Transverse colon (tissue), 4 donors: ENCODE results near the gene ZNF740. TPM values are rescaled to one million over a fixed set of nuclear protein-coding genes. Genes with fewer than 3 reads are reported as not detected.
A peak's percentile ranks its signal among the peaks of the same experiment; 100 is the strongest.

ENCODE experiments used
- DNase-seq: peaks from one replicate; pipeline ENCODE4 v3.0.0-alpha.2; 2019
- H3K27ac ChIP-seq, 4 donors: fragments of 200-600 bp; sonication (generic); 2 replicates each; pipeline ENCODE4 v1.5.1; 2016 to 2018; ENCODE audit warnings: inconsistent platforms in 4 of 4
- H3K27me3 ChIP-seq: fragments of 200-600 bp; sonication (generic); 2 replicates; pipeline ENCODE4 v1.5.1; 2017; ENCODE audit warnings: inconsistent platforms
- H3K36me3 ChIP-seq, 4 donors: fragments of 200-600 bp; sonication (generic); 2 replicates each; pipeline ENCODE4 v1.5.1; 2017 to 2019; ENCODE audit warnings: inconsistent platforms in 4 of 4
- H3K4me1 ChIP-seq, 4 donors: fragments of 200-600 bp; sonication (generic); 2 replicates each; pipeline ENCODE4 v1.5.1; 2017 to 2020; ENCODE audit warnings: inconsistent platforms in 4 of 4
- H3K4me3 ChIP-seq, 4 donors: fragments of 200-600 bp; sonication (generic); 1 replicate in 1 of 4; 2 replicates in 3 of 4; pipeline versions ENCODE4 v1.5.1 to v1.6.1; 2017 to 2019; ENCODE audit warnings: inconsistent platforms in 4 of 4
- H3K9me3 ChIP-seq, 2 donors: fragments of 200-600 bp; sonication (generic); 2 replicates each; pipeline ENCODE4 v1.5.1; 2017 to 2019; ENCODE audit warnings: inconsistent platforms in 2 of 2
- CTCF ChIP-seq, 5 experiments: fragments of 200-600 bp in 3 of 5; fragments of 450-650 bp in 2 of 5; sonication (generic) in 3 of 5; IDR thresholded peaks; 1 replicate in 2 of 5; 2 replicates in 3 of 5; pipeline ENCODE4 v1.5.1; 2016 to 2017; ENCODE audit warnings: antibody characterized with exemption in 5 of 5, inconsistent platforms in 3 of 5, mild to moderate bottlenecking in 2 of 5, moderate library complexity in 1 of 5
- EP300 ChIP-seq: sonication (generic); formaldehyde crosslinking; IDR thresholded peaks from one replicate; pipeline ENCODE4 v1.6.1; 2017; ENCODE audit warnings: antibody characterized with exemption, low read depth
- POLR2A ChIP-seq: fragments of 450-650 bp; IDR thresholded peaks from one replicate; pipeline ENCODE4 v1.6.1; 2016; ENCODE audit warnings: antibody characterized with exemption, mild to moderate bottlenecking, moderate library complexity
- POLR2AphosphoS5 ChIP-seq, 3 donors: sonication (generic); formaldehyde crosslinking; IDR thresholded peaks; one replicate each; pipeline ENCODE4 v1.6.1; 2016; ENCODE audit warnings: antibody characterized with exemption in 3 of 3
- WGBS, 2 donors: methylation state at CpG; one replicate each; pipeline ENCODE4 v1.1.5; 2018; ENCODE audit warnings: low coverage in 1 of 2; 5-methylcytosine and 5-hydroxymethylcytosine counted together
- in situ Hi-C, 4 donors: fragments of 200-750 bp; cut with MboI; loops; one replicate each; pipeline versions ENCODE4 v1.15.0 to v1.15.1; 2017; ENCODE audit warnings: low sequenced_read_pairs in 3 of 4, low pct_ligation_motif_present in 1 of 4, low pct_unique_long_range_greater_than_20kb in 1 of 4
- intact Hi-C: fragments of 100-400 bp; cut with DNase I; formaldehyde crosslinking; loops from one replicate; pipeline ENCODE4 v1.15.1; 2023; ENCODE audit warnings: low total_unique reads
- total RNA-seq, 4 donors: library from RNA; depleted of rRNA; stranded (reverse); fragments of >200 nt; gene quantifications; one replicate each; pipeline ENCODE4 v1.1.0, GENCODE V29; 2016

Gene ZNF740
- total RNA-seq, 4 donors from 2014 or later, result 9.7 to 21.9 (median 16.3) TPM

GRCh38 chr12:53204351-53204750 lies 23.8 kb downstream of the ZNF740 start:
- H3K36me3 ChIP-seq, result no peaks in the 10 kb centered on the region
- H3K27ac ChIP-seq, result no peak overlapping the region
- no peak for DNase-seq
- intact Hi-C loops, result no loop called here
- no peak for TF ChIP-seq EP300
- TF ChIP-seq POLR2AphosphoS5 (IDR thresholded peaks at IDR 0.05), result no peak
- TF ChIP-seq CTCF (IDR thresholded peaks at IDR 0.05), result no peak
- TF ChIP-seq POLR2A, result no peak
- H3K27me3 ChIP-seq, result no peaks in the 10 kb centered on the region
- H3K4me3 ChIP-seq, result no peak overlapping the region
- H3K4me1 ChIP-seq, result peaks cover 0 to 45% (median 15%) of the 10 kb centered on the region in 4 donors
- in situ Hi-C loops, result no loop called here
- 95% methylated on average over 1 of the region's 1 CpG; no CpG with 5 or more reads in 1 of the 2 donors for WGBS, 2 donors
- no peaks in the 10 kb centered on the region for H3K9me3 ChIP-seq

- 44 to 63% methylated on average over 3 to 5 of the region's 7 CpGs for WGBS, 2 donors
- intact Hi-C loops (no loop called here), in situ Hi-C loops (no loop called here)
- TF ChIP-seq POLR2AphosphoS5 (IDR thresholded peaks at IDR 0.05) (no peak), CTCF (IDR thresholded peaks at IDR 0.05) (no peak), EP300 (no peak), POLR2A (no peak)
- peak; percentile 57 for DNase-seq
- peaks cover 0 to 38% (median 13%) of the 10 kb centered on the region in 4 donors for H3K4me1 ChIP-seq
- peak overlapping the region; percentile 35 to 66 (median 50) for H3K27ac ChIP-seq
- H3K9me3 ChIP-seq, result no peaks in the 10 kb centered on the region
- no peaks in the 10 kb centered on the region for H3K36me3 ChIP-seq
- no peaks in the 10 kb centered on the region for H3K27me3 ChIP-seq
- no peak overlapping the region for H3K4me3 ChIP-seq
Measured at GRCh38 chr12:53205747-53206419, 25.4 kb downstream of the ZNF740 start.

GRCh38 chr12:53207042-53207441 lies 26.5 kb downstream of the ZNF740 start, which contains the start of gene ITGB7:
Gene ITGB7 (minus strand): TSS chr12:53207251. CDS start chr12:53200443, 6,808 bp downstream.
- peak within 1 kb of the TSS; percentile 35 to 66 (median 54) for H3K27ac ChIP-seq
- WGBS, 2 donors, result 10 to 22% methylated on average over 2 to 5 of the region's 5 CpGs
- H3K27me3 ChIP-seq, result no peaks in the 10 kb centered on the region
- TF ChIP-seq POLR2AphosphoS5 (IDR thresholded peaks at IDR 0.05) (peak; percentile 63 to 89 (median 87)), POLR2A (peak; percentile 58), CTCF (IDR thresholded peaks at IDR 0.05) (no peak)
- in situ Hi-C loops, result no loop called here
- peaks cover 0 to 3% (median 0%) of the 10 kb centered on the region in 4 donors for H3K36me3 ChIP-seq
- peaks cover 0 to 32% (median 13%) of the 10 kb centered on the region in 4 donors for H3K4me1 ChIP-seq
- peak within 1 kb of the TSS in 1 of 4 donors; percentile 15 for H3K4me3 ChIP-seq
- H3K9me3 ChIP-seq, result no peaks in the 10 kb centered on the region
- peak; percentile 81 for DNase-seq
- intact Hi-C loops, result no loop called here

GRCh38 chr12:53208435-53208834 lies 27.9 kb downstream of the ZNF740 start:
- Histone ChIP-seq H3K4me1 (peaks cover 0 to 33% (median 13%) of the 10 kb centered on the region in 4 donors), H3K27me3 (no peaks in the 10 kb centered on the region), H3K36me3 (peaks cover 0 to 9% (median 0%) of the 10 kb centered on the region in 4 donors), H3K4me3 (no peak overlapping the region), H3K9me3 (no peaks in the 10 kb centered on the region), H3K27ac (peak overlapping the region; percentile 9 to 58 (median 36))
- DNase-seq, result no peak
- intact Hi-C loops, result no loop called here
- 44 to 71% methylated on average over 2 of the region's 2 CpGs for WGBS, 2 donors
- TF ChIP-seq POLR2AphosphoS5 (IDR thresholded peaks at IDR 0.05) (no peak), CTCF (IDR thresholded peaks at IDR 0.05) (no peak), EP300 (no peak), POLR2A (no peak)
- in situ Hi-C loops, result no loop called here
